Middle frontal gyrus (tissue), 1 donor: ENCODE data around the gene ADIPOR2.
"Not testable (repeated sequence)": the region's sequence is repeated elsewhere in the genome, so short reads cannot be mapped to it uniquely, and the experiment has no call there.

Experiments
- DNase-seq: peaks from one replicate; pipeline ENCODE4 v3.0.0-alpha.2; 2015; ENCODE audit warnings: low spot score; ENCODE audit errors: extremely low spot score

ADIPOR2 gene

GRCh38 chr12:1703771-1704722 is 13.2 kb downstream of the ADIPOR2 start:
- DNase-seq: no peak

GRCh38 chr12:1705774-1706631 is 15.1 kb downstream of the ADIPOR2 start:
- no peak for DNase-seq

GRCh38 chr12:1706632-1706980 is 15.7 kb downstream of the ADIPOR2 start:
- DNase-seq: no peak

GRCh38 chr12:1707051-1707450 is 16.2 kb downstream of the ADIPOR2 start:
- DNase-seq: no peak

GRCh38 chr12:1709968-1710367 is 19.1 kb downstream of the ADIPOR2 start:
- DNase-seq: not testable (repeated sequence)

GRCh38 chr12:1710870-1711269 is 20.0 kb downstream of the ADIPOR2 start:
- not testable (repeated sequence) for DNase-seq

GRCh38 chr12:1711536-1712211 is 20.8 kb downstream of the ADIPOR2 start:
- DNase-seq: not testable (repeated sequence)

- not testable (repeated sequence) for DNase-seq
These were observed 21.4 kb downstream of the ADIPOR2 start for GRCh38 chr12:1712305-1712704.

GRCh38 chr12:1712852-1713251 is 22.0 kb downstream of the ADIPOR2 start:
- DNase-seq: not testable (repeated sequence)

GRCh38 chr12:1713783-1714348 is 23.0 kb downstream of the ADIPOR2 start:
- DNase-seq: not testable (repeated sequence)

GRCh38 chr12:1715459-1715858 is 24.6 kb downstream of the ADIPOR2 start:
- DNase-seq: not testable (repeated sequence)

GRCh38 chr12:1716215-1716862 is 25.5 kb downstream of the ADIPOR2 start:
- no peak for DNase-seq

- DNase-seq: no peak
These were observed 26.0 kb downstream of the ADIPOR2 start for GRCh38 chr12:1716911-1717310.

- DNase-seq: no peak
These were observed 28.3 kb downstream of the ADIPOR2 start for GRCh38 chr12:1719139-1719538.

- DNase-seq: no peak
These were observed 29.6 kb downstream of the ADIPOR2 start for GRCh38 chr12:1720494-1720893.

GRCh38 chr12:1723721-1724120 is 32.9 kb downstream of the ADIPOR2 start:
- no peak for DNase-seq

GRCh38 chr12:1724250-1724649 is 33.4 kb downstream of the ADIPOR2 start:
- no peak for DNase-seq

- DNase-seq: no peak
These were observed 35.9 kb downstream of the ADIPOR2 start for GRCh38 chr12:1726753-1727152.

GRCh38 chr12:1728824-1729223 is 38.0 kb downstream of the ADIPOR2 start:
- DNase-seq: no peak

- DNase-seq: no peak
These were observed 40.3 kb downstream of the ADIPOR2 start for GRCh38 chr12:1731019-1731687.
